ENCODE results near the gene ZNHIT3.

ZNHIT3 gene

GRCh38 chr17:36495076-36495578 lies 8.6 kb downstream of the ZNHIT3 start:
- DNase-seq: peak; percentile 64
- Histone ChIP-seq H3K36me3 (peaks cover 86% of the 10 kb centered on the region), H3K27ac (peak overlapping the region; percentile 78), H3K9me3 (ENCODE audit: severe bottlenecking) (no peaks in the 10 kb centered on the region), H3K4me3 (ENCODE audit: low read depth, low read length) (no peak overlapping the region), H3K27me3 (ENCODE audit: insufficient read depth, low read depth, severe bottlenecking) (no peaks in the 10 kb centered on the region)
- TF ChIP-seq CTCF (IDR thresholded peaks at IDR 0.05; ENCODE audit: low read depth, low read length): no peak

DNA sequence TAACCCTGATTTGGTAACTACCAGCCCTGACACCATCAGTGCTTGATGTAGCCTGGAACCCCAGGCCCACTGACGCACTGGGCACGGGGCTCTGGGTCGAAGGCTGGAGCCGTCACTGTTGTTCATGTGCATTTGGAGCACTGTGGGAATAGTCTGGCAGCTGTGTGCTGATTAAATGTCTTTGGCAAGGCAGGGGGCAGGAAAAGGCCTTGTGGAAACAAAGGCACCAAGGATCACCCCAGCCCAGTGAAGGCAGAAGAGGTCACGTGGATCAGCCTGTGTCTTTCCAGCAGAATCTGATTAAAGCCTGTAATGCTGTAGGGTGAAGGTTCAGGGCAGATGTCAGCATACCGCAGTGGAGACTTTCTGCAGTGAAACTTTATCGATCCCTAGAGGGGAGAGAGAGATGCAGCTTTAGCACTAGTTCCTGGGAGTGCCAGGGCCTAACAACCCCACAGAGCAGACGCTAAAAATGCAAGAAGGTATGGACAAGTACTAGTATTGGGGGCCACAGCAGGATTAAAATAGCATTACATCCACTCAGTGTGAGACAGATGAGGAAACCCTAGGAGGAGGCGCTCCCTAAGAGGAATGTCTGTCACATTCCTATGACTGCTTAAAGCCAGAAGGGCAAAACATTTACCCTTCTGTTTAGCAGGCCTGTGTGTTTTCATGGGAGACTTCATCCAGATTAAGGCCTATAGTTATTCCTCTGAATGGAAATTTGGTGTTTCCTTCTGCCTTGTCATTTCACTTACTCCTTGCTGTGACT lies 9.7 kb downstream of the ZNHIT3 start:
- H3K27ac ChIP-seq: peak overlapping the region; percentile 78
- DNase-seq: peak; percentile 55
- no peak overlapping the region for H3K4me3 ChIP-seq (ENCODE audit: low read depth, low read length)
- no peaks in the 10 kb centered on the region for H3K27me3 ChIP-seq (ENCODE audit: insufficient read depth, low read depth, severe bottlenecking)
- no peak for TF ChIP-seq CTCF (IDR thresholded peaks at IDR 0.05; ENCODE audit: low read depth, low read length)
- peaks cover 90% of the 10 kb centered on the region for H3K36me3 ChIP-seq
- H3K9me3 ChIP-seq (ENCODE audit: severe bottlenecking): no peaks in the 10 kb centered on the region

- Histone ChIP-seq H3K36me3 (peaks cover 88% of the 10 kb centered on the region), H3K9me3 (ENCODE audit: severe bottlenecking) (no peaks in the 10 kb centered on the region), H3K27ac (no peak overlapping the region), H3K4me3 (ENCODE audit: low read depth, low read length) (no peak overlapping the region), H3K27me3 (ENCODE audit: insufficient read depth, low read depth, severe bottlenecking) (no peaks in the 10 kb centered on the region)
- no peak for DNase-seq
- TF ChIP-seq CTCF (IDR thresholded peaks at IDR 0.05; ENCODE audit: low read depth, low read length): no peak
These were observed 11.7 kb downstream of the ZNHIT3 start for GRCh38 chr17:36498155-36498554.

DNA sequence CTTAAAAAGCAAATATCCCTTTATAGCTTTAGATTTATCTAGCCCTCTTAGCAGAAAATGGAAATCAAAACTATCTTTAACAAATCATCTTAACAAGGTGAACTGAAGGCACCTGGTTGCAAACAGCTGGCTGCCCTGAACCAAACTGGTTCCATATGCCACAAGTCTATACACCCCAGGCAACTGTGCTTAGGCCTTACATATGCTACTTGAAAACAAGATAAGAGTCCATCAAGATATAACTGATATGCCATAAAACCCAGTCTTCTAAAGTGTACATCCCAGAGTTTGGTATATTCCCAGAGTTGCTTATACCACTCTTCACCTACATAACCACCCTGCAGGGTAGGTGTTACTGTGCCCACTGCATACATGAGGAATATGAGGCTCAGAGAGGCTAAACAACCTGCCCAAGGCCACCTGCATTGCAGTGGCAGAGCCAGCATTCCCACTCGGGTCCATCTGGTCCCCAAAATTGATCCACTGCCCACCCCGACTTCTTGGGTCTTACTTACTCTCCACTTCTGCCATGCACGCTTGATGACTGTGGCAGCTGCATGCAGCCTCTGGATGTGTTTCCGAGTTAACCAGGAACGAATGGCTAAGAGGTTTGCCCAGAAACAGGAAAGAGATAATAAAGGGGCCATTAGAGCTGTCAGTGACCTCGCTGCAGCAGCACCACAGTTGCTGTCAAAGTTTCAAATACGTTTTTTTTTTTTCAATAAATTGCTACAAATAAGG lies 12.2 kb downstream of the ZNHIT3 start:
- DNase-seq: no peak
- Histone ChIP-seq H3K27me3 (ENCODE audit: insufficient read depth, low read depth, severe bottlenecking) (no peaks in the 10 kb centered on the region), H3K9me3 (ENCODE audit: severe bottlenecking) (no peaks in the 10 kb centered on the region), H3K27ac (no peak overlapping the region), H3K4me3 (ENCODE audit: low read depth, low read length) (no peak overlapping the region), H3K36me3 (peaks cover 88% of the 10 kb centered on the region)
- no peak for TF ChIP-seq CTCF (IDR thresholded peaks at IDR 0.05; ENCODE audit: low read depth, low read length)

GRCh38 chr17:36500745-36501225 lies 14.3 kb downstream of the ZNHIT3 start:
- no peak for DNase-seq
- H3K27ac ChIP-seq: no peak overlapping the region
- peaks cover 88% of the 10 kb centered on the region for H3K36me3 ChIP-seq
- no peak overlapping the region for H3K4me3 ChIP-seq (ENCODE audit: low read depth, low read length)
- TF ChIP-seq CTCF (IDR thresholded peaks at IDR 0.05; ENCODE audit: low read depth, low read length): no peak
- no peaks in the 10 kb centered on the region for H3K9me3 ChIP-seq (ENCODE audit: severe bottlenecking)
- H3K27me3 ChIP-seq (ENCODE audit: insufficient read depth, low read depth, severe bottlenecking): no peaks in the 10 kb centered on the region
